ENCODE measurements around the gene OR1L6. TPM values are rescaled to one million over a fixed set of nuclear protein-coding genes. Genes with fewer than 3 reads are reported as not detected.

OR1L6 gene
- total RNA-seq, 1 donor from 2014 or later, result not detected

- H3K9me3 Mint-ChIP-seq, result no peaks in the 10 kb centered on the region
- no peak overlapping the region for H3K27ac Mint-ChIP-seq
- intact Hi-C loops (cut with micrococcal nuclease), result no loop called here
- no peak overlapping the region for H3K4me3 Mint-ChIP-seq (ENCODE audit: low read depth)
- DNase-seq (ENCODE audit: low spot score), result no peak
- H3K36me3 Mint-ChIP-seq (ENCODE audit: low read depth), result no peaks in the 10 kb centered on the region
- H3K27me3 Mint-ChIP-seq (ENCODE audit: low read depth), result no peaks in the 10 kb centered on the region
- H3K4me1 Mint-ChIP-seq (ENCODE audit: low read depth), result no peaks in the 10 kb centered on the region
Observed at GRCh38 chr9:122786338-122786737, 44.2 kb downstream of the OR1L6 start.

- Mint-ChIP-seq H3K27me3 (ENCODE audit: low read depth) (no peaks in the 10 kb centered on the region), H3K36me3 (ENCODE audit: low read depth) (no peaks in the 10 kb centered on the region), H3K9me3 (no peaks in the 10 kb centered on the region), H3K4me3 (ENCODE audit: low read depth) (no peak within 1 kb of the TSS), H3K27ac (no peak within 1 kb of the TSS), H3K4me1 (ENCODE audit: low read depth) (no peaks in the 10 kb centered on the region)
- intact Hi-C loops (cut with micrococcal nuclease), result no loop called here
- no peak for DNase-seq (ENCODE audit: low spot score)
Observed at GRCh38 chr9:122788831-122789230, 46.7 kb downstream of the OR1L6 start, which contains the start of gene OR5C1. Gene OR5C1, plus strand, starts transcription at chr9:122788933. Its CDS starts 0 bp downstream, at chr9:122788933.

DNA sequence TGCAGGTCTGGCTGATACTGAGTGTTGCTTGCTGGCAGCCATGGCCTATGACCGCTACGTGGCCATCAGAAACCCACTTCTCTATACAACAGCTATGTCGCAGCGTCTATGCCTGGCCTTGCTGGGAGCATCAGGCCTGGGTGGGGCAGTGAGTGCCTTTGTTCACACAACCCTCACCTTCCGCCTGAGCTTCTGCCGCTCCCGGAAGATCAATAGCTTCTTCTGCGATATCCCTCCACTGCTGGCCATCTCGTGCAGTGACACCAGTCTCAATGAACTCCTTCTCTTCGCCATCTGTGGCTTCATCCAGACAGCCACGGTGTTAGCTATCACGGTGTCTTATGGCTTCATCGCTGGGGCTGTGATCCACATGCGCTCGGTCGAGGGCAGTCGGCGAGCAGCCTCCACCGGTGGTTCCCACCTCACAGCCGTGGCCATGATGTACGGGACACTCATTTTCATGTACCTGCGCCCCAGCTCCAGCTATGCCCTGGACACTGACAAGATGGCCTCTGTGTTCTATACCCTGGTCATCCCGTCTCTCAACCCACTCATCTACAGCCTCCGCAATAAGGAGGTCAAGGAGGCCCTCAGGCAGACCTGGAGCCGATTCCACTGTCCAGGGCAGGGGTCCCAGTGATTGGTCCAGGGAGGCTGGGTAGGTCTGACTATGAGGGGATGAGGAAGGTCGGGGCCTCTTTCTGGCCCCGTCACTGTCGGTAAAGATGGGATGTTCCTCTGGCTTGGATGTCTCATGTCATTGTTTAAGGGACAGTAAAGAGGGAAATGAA lies 47.3 kb downstream of the OR1L6 start:
- H3K4me1 Mint-ChIP-seq (ENCODE audit: low read depth), result no peaks in the 10 kb centered on the region
- no peak for DNase-seq (ENCODE audit: low spot score)
- H3K27me3 Mint-ChIP-seq (ENCODE audit: low read depth), result no peaks in the 10 kb centered on the region
- H3K4me3 Mint-ChIP-seq (ENCODE audit: low read depth), result no peak overlapping the region
- no peak overlapping the region for H3K27ac Mint-ChIP-seq
- no peaks in the 10 kb centered on the region for H3K9me3 Mint-ChIP-seq
- H3K36me3 Mint-ChIP-seq (ENCODE audit: low read depth), result no peaks in the 10 kb centered on the region
- intact Hi-C loops (cut with micrococcal nuclease), result no loop called here

- Mint-ChIP-seq H3K27me3 (ENCODE audit: low read depth) (no peaks in the 10 kb centered on the region), H3K4me1 (ENCODE audit: low read depth) (no peaks in the 10 kb centered on the region), H3K4me3 (ENCODE audit: low read depth) (no peak overlapping the region), H3K36me3 (ENCODE audit: low read depth) (no peaks in the 10 kb centered on the region), H3K27ac (no peak overlapping the region), H3K9me3 (no peaks in the 10 kb centered on the region)
- DNase-seq (ENCODE audit: low spot score), result no peak
- intact Hi-C loops (cut with micrococcal nuclease), result no loop called here
Observed at GRCh38 chr9:122791872-122792669, 50.0 kb downstream of the OR1L6 start.

DNA sequence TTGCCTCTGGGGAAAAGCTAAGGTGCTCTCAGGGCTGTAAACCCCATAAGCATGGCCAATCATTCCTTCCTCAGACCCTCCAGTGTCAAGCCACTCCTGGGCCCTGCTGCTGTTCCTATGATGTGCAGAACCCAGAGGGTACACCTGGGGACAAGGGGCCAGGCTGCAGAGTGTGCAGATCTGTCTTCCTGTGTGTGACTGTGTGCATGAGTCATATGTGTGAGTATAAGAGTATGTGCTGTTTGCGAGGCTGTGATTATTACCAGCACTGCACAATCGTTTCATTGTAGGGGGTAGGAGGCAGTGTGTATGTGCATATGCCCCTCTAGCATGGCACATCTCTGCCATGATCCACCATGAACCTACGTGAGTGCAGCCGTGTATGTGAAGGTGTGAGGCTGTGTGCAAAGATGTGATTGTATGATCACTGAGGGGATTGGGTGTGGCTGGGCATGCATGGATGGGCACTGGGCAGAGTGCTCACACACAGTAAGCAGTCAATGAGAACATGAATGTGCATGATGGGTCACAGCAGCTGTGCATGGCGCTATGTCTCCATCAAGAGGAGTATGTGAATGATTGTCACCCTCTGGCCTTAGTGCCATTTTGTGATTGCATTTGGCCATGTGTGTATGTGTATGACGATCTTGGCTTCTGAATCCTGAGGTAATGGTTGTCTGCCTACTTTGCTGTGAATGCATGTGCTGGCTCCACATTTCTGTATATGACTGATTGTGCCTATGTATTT lies 55.4 kb downstream of the OR1L6 start:
- H3K36me3 Mint-ChIP-seq (ENCODE audit: low read depth), result no peaks in the 10 kb centered on the region
- H3K27me3 Mint-ChIP-seq (ENCODE audit: low read depth), result peaks cover 1% of the 10 kb centered on the region
- H3K4me1 Mint-ChIP-seq (ENCODE audit: low read depth), result no peaks in the 10 kb centered on the region
- H3K9me3 Mint-ChIP-seq, result no peaks in the 10 kb centered on the region
- no peak overlapping the region for H3K27ac Mint-ChIP-seq
- no peak overlapping the region for H3K4me3 Mint-ChIP-seq (ENCODE audit: low read depth)
- no peak for DNase-seq (ENCODE audit: low spot score)
- intact Hi-C loops (cut with micrococcal nuclease), result no loop called here

Other genes starting within 250 kb of the OR1L6 start
- gene OR1J2, start 231.5 kb upstream of the OR1L6 start, total RNA-seq, result not detected in 2 replicates
- gene OR1J4, start 223.2 kb upstream of the OR1L6 start, total RNA-seq, result 0.21 TPM in 1 of 2 replicates, not detected in the other
- gene OR1N1, start 215.0 kb upstream of the OR1L6 start, total RNA-seq, result not detected in 2 replicates
- not detected in 2 replicates for gene OR1N2, start 189.2 kb upstream of the OR1L6 start, total RNA-seq
- 0.18 TPM in 1 of 2 replicates, not detected in the other for gene OR1L8, start 158.9 kb upstream of the OR1L6 start, total RNA-seq
- not detected in 2 replicates for gene OR1Q1, start 127.6 kb upstream of the OR1L6 start, total RNA-seq
- gene OR1B1, start 84.7 kb upstream of the OR1L6 start, total RNA-seq, result not detected in 2 replicates
- gene OR1L1, start 80.6 kb upstream of the OR1L6 start, total RNA-seq, result not detected in 2 replicates
- not detected in 2 replicates for gene OR1L3, start 67.2 kb upstream of the OR1L6 start, total RNA-seq
- not detected in 2 replicates for gene OR1L4, start 18.3 kb upstream of the OR1L6 start, total RNA-seq
- gene OR5C1, start 46.6 kb downstream of the OR1L6 start, total RNA-seq, result not detected in 2 replicates
- gene OR1K1, start 57.8 kb downstream of the OR1L6 start, total RNA-seq, result not detected in 2 replicates
- 20.4 and 22.6 TPM in 2 replicates for gene PDCL, start 86.3 kb downstream of the OR1L6 start, total RNA-seq
- 37.0 and 38.3 TPM in 2 replicates for gene RC3H2, start 163.1 kb downstream of the OR1L6 start, total RNA-seq
- gene ZBTB6, start 171.0 kb downstream of the OR1L6 start, total RNA-seq, result 10.1 and 10.9 TPM in 2 replicates
- 7.4 and 8.2 TPM in 2 replicates for gene ZBTB26, start 189.2 kb downstream of the OR1L6 start, total RNA-seq
- gene RABGAP1, start 198.7 kb downstream of the OR1L6 start, total RNA-seq, result 26.5 and 29.2 TPM in 2 replicates